C4-2B (cell line): ENCODE measurements around the gene MORN1.

Experiments
- CTCF ChIP-seq: fragments of 450-650 bp; conservative IDR thresholded peaks from 2 replicates; pipeline ENCODE4 v1.5.1; 2017; ENCODE audit warnings: mild to moderate bottlenecking
- ZFX ChIP-seq: fragments of 450-650 bp; IDR thresholded peaks from 2 replicates; pipeline ENCODE4 v1.6.1; 2017

- TF ChIP-seq CTCF (no peak), ZFX (no peak)
Observed at GRCh38 chr1:2430592-2430973, 39.2 kb upstream of the MORN1 start.
